Esophagus squamous epithelium (tissue), 4 donors: ENCODE measurements around the gene GLB1L.
"Not testable (repeated sequence)": the region's sequence is repeated elsewhere in the genome, so short reads cannot be mapped to it uniquely, and the experiment has no call there.

ENCODE experiments used
- POLR2A ChIP-seq, 4 donors: fragments of 450-650 bp; IDR thresholded peaks; one replicate each; pipeline ENCODE4 v1.6.1; 2017; ENCODE audit warnings: antibody characterized with exemption in 4 of 4, mild to moderate bottlenecking in 4 of 4, moderate library complexity in 3 of 4
- TF ChIP-seq, protein P1 (sequence below), 6 experiments: fragments of 450-650 bp in 4 of 6; fragments of 200-600 bp in 2 of 6; sonication (generic) in 2 of 6; IDR thresholded peaks; one replicate each; pipeline ENCODE4 v1.5.1; 2016 to 2019; ENCODE audit warnings: antibody characterized with exemption in 6 of 6, mild to moderate bottlenecking in 4 of 6, moderate library complexity in 4 of 6

DNA sequence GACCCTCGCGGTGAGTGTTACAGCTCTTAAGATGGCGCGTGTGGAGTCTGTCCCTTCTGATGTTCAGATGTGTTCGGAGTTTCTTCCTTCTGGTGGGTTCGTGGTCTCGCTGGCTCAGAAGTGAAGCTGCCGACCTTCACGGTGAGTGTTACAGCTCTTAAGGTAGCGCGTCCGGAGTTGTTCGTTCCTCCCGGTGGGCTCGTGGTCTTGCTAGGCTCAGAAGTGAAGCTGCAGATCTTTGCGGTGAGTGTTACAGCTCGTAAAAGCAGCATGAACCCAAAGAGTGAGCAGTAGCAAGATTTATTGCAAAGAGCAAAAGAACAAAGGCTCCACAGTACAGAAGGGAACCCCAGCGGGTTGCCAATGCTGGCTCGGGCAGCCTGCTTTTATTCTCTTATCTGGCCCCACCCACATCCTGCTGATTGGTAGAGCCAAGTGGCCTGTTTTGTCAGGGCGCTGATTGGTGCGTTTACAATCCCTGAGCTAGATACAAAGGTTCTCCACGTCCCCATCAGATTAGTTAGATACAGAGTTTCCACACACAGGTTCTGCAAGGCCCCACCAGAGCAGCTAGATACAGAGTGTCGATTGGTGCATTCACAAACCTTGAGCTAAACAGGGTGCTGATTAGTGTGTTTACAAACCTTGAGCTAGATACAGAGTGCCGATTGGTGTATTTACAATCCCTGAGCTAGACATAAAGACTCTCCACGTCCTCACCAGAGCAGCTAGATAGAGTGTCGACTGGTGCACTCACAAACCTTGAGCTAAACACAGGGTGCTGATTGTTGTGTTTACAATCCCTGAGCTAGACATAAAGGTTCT lies 44.5 kb downstream of the GLB1L start:
- TF ChIP-seq, protein P1, sequence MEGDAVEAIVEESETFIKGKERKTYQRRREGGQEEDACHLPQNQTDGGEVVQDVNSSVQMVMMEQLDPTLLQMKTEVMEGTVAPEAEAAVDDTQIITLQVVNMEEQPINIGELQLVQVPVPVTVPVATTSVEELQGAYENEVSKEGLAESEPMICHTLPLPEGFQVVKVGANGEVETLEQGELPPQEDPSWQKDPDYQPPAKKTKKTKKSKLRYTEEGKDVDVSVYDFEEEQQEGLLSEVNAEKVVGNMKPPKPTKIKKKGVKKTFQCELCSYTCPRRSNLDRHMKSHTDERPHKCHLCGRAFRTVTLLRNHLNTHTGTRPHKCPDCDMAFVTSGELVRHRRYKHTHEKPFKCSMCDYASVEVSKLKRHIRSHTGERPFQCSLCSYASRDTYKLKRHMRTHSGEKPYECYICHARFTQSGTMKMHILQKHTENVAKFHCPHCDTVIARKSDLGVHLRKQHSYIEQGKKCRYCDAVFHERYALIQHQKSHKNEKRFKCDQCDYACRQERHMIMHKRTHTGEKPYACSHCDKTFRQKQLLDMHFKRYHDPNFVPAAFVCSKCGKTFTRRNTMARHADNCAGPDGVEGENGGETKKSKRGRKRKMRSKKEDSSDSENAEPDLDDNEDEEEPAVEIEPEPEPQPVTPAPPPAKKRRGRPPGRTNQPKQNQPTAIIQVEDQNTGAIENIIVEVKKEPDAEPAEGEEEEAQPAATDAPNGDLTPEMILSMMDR (IDR thresholded peaks at IDR 0.05), result not testable (repeated sequence)
- not testable (repeated sequence) for TF ChIP-seq POLR2A (IDR thresholded peaks at IDR 0.05)
